GM21717 (cell line): ENCODE measurements around the gene ADAMTS12.

Source experiments
- ATAC-seq: cut with Tn5 transposase; IDR thresholded peaks from one replicate; pipeline ENCODE4 v1.9.1; 2021; ENCODE audit warnings: mild to moderate bottlenecking, moderate library complexity; ENCODE audit not compliant: unreplicated experiment

The ADAMTS12 gene

DNA sequence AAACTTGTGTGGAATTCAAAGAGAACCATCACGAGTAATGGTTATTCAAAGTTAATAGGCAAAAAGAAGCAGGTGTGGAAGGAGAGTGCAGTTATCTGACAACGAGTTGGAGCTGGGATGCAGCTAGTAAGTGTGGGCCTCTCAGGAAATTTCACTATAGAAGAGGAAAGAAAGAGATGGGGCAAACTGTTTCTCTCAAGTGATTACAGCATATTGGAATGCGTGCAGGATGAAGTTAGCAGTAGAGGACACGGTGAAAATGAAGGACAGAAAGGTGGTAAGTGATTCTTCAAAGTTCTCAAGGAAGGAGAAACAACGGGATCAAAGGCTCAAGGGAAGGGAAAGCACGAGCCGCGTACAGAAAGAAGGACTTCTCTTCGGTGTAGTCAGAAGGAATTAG lies 84.0 kb downstream of the ADAMTS12 start:
- ATAC-seq: no peak

DNA sequence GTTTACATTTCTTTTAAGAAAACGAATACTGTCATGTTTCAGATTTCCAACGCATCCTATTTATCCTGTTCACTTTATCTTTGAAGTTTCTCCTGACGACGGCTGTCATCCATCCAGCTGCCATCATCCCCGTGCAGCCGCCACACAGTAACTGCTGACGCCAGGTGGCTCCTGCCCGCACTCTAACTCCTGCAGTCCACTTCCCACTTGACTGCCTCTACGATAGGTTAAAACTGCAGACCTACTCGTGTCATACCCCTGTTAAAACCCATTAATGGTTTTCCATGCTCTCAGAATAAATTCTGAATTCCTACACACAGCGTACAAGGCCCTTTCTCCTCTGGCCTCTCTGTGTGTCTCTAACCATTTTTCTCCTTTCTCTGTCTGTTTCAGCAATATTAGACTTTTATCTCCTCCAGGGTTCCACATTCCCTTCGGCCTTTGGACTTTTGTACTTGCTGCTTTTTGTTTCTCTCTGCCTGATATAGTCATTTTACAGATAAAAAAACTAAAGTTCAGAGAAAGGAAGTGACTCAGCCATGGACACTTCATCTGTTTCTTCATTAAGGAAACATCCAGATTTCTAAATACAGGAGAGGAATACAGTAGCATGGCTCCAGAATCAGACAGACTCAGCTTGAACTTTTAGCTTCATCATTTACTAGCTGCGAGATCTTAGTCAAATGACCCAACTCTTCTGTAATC lies 84.9 kb downstream of the ADAMTS12 start:
- ATAC-seq: no peak

DNA sequence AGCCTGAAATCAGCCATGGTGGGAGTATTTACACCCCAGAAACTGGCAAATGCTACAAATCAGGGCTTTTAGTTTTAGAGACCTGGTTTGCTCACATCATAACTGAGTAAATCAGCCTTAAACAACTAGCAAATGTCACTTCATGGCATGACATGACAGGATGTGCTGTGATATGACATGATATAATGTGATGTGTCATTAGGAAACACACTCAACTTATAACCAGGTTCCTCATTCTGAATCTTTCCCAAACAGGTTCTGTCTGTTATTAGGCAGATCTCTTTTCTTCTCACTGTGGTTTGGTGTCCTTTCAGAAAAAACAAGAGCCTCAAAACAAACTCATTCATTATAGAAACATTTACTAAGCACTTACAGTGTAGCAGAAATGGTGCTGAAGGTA lies 90.5 kb downstream of the ADAMTS12 start:
- ATAC-seq: no peak

DNA sequence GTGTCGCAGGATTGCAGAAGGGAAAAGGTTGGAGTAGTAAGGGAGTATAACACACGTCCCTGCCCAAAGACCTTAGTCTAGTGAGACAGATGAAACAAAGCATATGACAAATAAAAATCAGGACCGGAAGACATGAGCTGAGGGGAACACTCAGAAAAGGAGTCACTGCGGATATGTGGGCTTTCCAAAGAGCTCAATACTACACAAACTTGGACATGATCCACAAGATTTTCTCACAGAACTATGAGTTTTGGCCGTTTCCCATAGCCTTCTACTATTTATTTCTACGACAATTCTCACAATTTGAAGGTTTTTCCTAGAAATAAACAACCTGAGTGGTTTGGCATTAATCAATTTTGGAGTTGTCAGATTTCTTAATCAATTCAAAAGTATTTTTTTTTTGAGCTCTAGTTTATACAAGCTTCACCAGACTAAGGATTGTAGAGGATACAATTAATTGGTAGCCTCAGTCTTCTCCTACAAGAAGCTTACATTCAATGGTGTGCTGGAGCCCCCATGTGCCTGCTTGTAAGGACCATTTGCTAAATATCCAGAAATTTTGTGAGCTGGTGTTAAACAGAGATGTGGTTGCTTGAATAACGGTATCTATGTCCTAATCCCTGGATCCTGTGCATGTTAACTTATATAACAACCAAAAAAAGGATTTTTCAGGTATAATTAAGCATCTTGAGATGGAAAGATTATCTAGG lies 91.4 kb downstream of the ADAMTS12 start:
- no peak for ATAC-seq

- ATAC-seq: no peak
These were observed 96.3 kb downstream of the ADAMTS12 start for GRCh38 chr5:33795496-33795895.

GRCh38 chr5:33794550-33795181 lies 97.1 kb downstream of the ADAMTS12 start:
- ATAC-seq: no peak

DNA sequence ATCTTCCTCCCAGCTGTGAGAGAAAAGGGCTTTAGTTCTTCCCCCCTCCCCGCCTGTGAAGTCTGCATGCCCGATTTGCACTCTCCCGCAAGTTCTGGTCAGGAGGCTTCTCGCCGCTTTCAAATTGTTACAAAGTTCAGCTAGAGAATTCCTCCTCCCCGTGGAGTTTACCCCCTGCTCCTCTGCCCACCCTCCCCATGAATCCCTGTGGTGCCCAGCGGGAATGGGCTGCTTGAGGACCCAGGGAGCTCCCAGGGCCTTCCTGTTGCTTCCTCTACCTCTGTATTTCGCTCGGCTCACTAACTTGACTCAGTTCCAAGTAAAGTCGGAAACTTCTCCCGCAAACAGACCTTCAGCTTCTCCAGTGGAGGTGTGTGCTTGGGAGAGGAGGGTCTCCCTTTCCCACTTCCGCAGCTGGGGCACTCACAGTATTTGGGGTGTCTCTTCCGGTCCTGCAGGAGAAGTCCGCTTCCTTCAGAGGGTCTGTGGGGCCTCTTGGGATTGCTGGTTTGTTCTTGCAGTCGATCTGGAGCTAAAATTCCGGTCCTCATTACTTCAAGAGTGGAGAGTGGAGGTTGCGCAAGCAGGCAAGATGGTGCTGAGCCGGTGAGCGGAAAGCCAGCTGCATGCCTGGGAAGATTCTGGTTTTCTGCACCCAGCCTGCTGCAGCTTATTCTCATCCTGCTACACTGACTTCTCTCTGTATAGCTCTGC lies 97.8 kb downstream of the ADAMTS12 start:
- no peak for ATAC-seq

DNA sequence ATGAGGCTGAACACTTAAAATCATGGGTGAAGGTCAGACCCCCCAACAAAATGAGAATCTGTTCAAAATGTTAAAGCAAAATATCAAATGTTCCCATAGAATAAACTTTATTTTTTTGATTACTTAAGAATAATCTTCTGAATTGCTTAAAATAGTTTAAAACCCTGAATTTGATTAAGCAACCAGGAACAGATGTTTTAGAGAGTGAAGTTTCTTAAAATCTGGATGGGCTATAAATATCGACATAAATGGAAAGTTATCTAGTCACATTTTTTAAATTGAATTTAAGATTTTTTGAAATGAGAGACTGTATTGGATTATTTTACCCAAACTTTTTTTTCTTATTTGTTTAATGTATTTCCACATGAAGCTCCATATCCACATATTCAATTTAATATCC lies 98.5 kb downstream of the ADAMTS12 start:
- ATAC-seq: no peak

GRCh38 chr5:33792559-33792958 lies 99.2 kb downstream of the ADAMTS12 start:
- no peak for ATAC-seq

- no peak for ATAC-seq
These were observed 102.2 kb downstream of the ADAMTS12 start for GRCh38 chr5:33789567-33789957.

DNA sequence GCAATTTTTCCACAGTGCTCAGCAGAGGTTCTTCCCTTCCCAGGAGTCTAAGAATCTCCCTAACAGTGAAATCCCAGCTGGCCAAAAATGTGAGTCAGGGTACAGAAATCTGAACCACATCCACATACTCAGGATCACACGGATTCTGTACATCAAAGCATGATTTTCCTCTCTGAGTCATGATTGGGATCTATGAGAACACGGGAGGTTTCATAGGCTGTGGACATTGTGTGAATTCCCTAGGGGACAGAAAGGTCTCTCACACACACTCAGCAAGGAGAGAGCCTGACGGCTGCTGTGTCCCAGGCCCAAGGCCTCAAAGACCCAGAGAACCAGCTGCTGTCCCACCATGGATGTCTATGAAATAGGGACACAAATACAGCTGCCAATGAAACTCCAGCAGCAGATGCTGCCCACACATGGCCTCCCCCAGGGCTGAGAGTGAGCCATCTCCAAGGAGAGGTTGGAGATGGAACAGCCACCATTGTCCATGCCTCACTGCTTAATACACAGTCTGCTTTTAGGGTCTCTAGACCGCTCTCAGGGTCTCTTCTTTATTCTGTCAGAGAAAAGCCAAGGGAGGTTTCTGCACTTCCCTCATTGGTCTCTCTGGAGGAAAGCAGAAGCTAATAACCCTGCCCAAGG lies 102.7 kb downstream of the ADAMTS12 start:
- ATAC-seq: no peak

DNA sequence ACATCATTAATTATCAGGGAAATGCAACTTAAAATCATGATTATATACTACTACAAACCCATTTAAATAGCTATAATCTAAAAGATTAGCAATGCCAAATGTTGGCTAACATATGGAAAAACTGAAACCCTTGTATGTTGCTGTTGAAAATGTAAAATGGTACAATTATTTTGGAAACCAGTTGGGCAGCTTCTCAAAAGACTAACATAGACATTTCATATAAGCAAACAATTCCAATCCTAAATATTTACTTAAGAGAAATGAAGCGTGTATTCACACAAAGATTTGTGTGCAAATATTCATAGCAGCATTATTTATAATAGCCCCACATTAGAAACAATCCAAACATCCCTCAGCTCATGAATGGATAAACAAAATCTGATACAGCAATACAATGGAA lies 106.2 kb downstream of the ADAMTS12 start:
- ATAC-seq: no peak

GRCh38 chr5:33781286-33781685 lies 110.5 kb downstream of the ADAMTS12 start:
- ATAC-seq: no peak

DNA sequence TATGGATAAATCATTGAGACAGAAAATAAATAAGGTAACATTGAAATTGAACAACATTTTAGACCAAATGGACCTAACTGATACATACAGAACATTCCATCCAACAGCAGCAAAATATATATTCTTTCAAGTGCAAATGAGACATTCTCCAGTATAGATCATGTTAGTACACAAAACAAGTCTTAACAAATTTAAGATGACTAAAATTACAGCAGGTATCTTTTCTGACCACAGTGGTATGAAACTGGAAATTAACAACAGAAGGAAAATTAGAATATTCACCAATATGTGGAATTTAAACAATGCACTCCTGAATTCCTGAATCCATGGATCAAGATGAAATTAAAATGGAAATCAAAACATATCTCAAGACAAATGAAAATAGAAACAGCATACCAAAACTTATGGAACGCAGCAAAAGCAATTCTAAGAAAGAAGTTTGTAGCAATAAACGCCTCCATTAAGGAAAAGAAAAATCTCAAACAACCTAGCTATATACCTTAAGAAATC lies 115.6 kb downstream of the ADAMTS12 start:
- no peak for ATAC-seq

GRCh38 chr5:33774341-33774740 lies 117.4 kb downstream of the ADAMTS12 start:
- ATAC-seq: no peak

DNA sequence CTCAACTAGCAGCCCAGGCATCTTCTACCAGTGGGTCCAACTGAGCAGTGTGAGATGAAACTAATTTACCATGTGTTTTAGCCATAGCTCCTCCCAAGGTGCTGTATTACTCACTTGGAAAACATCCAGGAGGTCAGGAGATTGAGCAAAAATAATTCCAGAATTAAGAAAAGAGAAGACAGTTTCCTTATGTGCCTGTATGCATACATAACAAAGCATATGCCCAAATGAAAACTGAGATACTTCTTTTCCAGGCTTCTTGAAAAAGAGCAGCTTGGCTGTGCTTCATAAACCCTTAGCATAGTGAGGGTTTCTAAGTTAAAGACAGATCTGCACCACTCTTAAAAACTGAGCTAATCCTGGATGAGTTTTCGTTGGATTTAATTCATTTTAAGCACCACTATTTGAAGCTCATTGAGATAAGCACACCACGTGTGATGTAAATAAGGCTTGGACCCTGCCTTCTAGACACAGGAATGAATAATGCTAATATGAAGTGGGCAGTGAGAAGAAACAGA lies 119.4 kb downstream of the ADAMTS12 start:
- ATAC-seq: no peak

DNA sequence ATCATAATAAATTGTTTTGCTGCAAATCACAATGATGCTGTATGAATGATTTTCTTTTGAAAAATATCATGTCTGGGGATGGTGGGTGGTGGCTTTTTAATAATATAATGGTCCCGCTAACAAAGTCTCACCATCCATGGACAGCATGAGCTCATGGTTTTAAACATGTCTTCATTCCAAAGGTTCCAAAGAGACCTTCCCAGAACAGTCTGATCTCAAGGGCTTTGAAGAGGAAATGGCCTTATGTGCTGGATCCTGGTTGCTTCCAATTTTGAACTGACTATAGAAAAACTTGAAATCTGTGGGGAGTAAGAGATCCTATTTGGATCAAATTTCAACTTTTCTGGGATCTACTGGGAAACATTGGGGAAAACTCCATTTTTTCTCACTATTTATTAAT lies 121.8 kb downstream of the ADAMTS12 start:
- ATAC-seq: no peak

GRCh38 chr5:33769196-33769595 lies 122.6 kb downstream of the ADAMTS12 start:
- no peak for ATAC-seq

DNA sequence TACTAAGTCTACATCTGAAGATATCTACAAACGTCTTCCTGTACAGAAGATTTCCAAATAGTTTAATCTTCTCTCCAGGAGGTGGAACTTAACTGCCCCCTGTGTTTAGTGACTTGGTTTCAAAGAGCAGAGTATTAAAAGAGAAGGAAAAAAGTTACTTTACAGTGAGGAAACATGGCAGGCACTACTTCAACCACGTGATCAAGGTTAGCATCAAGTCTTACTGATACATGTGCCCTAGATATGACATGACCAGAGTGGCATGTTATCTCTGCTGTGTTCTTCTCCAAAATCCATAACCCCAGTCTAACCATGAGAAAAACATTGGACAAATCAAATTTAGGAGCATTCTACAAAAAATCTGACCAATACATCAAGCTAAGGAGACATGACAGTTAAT lies 125.8 kb downstream of the ADAMTS12 start:
- no peak for ATAC-seq

- no peak for ATAC-seq
These were observed 127.0 kb downstream of the ADAMTS12 start for GRCh38 chr5:33764786-33765185.

GRCh38 chr5:33763435-33763834 lies 128.4 kb downstream of the ADAMTS12 start:
- no peak for ATAC-seq
